Lower lobe of right lung (tissue), 2 donors: ENCODE measurements around the gene COQ8A. TPM values are rescaled to one million over a fixed set of nuclear protein-coding genes. Genes with fewer than 3 reads are reported as not detected.

Source experiments
- ATAC-seq, 2 donors: fragments of 200-7000 bp; cut with Tn5 transposase; one replicate each; pipeline ENCODE4 v1.9.1; 2020 to 2022; ENCODE audit warnings: mild to moderate bottlenecking in 2 of 2, moderate library complexity in 2 of 2
- DNase-seq: peaks from one replicate; pipeline ENCODE4 v3.0.0-alpha.2; 2020
- H3K27ac ChIP-seq: fragments of 200-600 bp; one replicate; pipeline ENCODE4 v1.8.0; 2022
- H3K27me3 ChIP-seq: fragments of 200-600 bp; one replicate; pipeline ENCODE4 v1.8.0; 2022; ENCODE audit warnings: low read depth
- H3K36me3 ChIP-seq: fragments of 200-600 bp; one replicate; pipeline ENCODE4 v1.8.0; 2022; ENCODE audit warnings: mild to moderate bottlenecking
- H3K4me1 ChIP-seq: fragments of 200-600 bp; one replicate; pipeline ENCODE4 v1.8.0; 2022
- H3K4me3 ChIP-seq: fragments of 200-600 bp; one replicate; pipeline ENCODE4 v1.8.0; 2022; ENCODE audit warnings: mild to moderate bottlenecking
- H3K9me3 ChIP-seq: fragments of 200-600 bp; one replicate; pipeline ENCODE4 v1.8.0; 2022
- intact Hi-C: fragments of 100-400 bp; cut with DNase I; formaldehyde crosslinking; loops from one replicate; pipeline ENCODE4 v1.11.0; 2022
- total RNA-seq: library from RNA; stranded (reverse); fragmentation: NEBNext Ultra II Directional; extraction: Animal tissue kit (Norgen Biotek cat#: 25700); gene quantifications from one replicate; pipeline ENCODE4 v1.2.1, GENCODE V29; 2021
- TF ChIP-seq, protein P1 (sequence below): fragments of 200-600 bp; IDR thresholded peaks from one replicate; pipeline ENCODE4 v1.8.0; 2022; ENCODE audit warnings: antibody characterized with exemption, mild to moderate bottlenecking
- donor health status: DM: no; HTN: yes; CAD: no; lungs with severe emphysema.

COQ8A gene
- total RNA-seq, 1 donor from 2014 or later, result 45.0 TPM

DNA sequence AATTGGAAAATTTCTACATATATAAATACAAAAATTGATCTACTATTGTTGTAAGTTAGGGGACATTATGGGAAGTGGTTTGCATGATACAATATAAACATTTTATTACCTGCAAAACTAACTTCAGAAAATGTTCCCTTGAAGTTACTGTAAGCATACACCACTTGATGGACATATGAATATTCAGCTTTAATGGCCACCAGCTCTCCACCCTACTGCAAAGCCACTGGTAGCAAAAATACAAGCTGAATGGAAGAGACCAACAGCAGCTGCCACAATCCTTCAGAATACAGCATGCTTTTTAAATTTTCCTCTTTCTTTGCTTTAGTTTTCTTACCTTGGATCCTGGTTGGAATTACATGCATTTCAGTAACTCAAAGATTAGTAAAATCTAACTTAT lies 69.8 kb downstream of the COQ8A start:
- ATAC-seq (no peak), DNase-seq (no peak)
- H3K27me3 ChIP-seq, result no peaks in the 10 kb centered on the region
- intact Hi-C loops, result no loop called here
- TF ChIP-seq, protein P1, sequence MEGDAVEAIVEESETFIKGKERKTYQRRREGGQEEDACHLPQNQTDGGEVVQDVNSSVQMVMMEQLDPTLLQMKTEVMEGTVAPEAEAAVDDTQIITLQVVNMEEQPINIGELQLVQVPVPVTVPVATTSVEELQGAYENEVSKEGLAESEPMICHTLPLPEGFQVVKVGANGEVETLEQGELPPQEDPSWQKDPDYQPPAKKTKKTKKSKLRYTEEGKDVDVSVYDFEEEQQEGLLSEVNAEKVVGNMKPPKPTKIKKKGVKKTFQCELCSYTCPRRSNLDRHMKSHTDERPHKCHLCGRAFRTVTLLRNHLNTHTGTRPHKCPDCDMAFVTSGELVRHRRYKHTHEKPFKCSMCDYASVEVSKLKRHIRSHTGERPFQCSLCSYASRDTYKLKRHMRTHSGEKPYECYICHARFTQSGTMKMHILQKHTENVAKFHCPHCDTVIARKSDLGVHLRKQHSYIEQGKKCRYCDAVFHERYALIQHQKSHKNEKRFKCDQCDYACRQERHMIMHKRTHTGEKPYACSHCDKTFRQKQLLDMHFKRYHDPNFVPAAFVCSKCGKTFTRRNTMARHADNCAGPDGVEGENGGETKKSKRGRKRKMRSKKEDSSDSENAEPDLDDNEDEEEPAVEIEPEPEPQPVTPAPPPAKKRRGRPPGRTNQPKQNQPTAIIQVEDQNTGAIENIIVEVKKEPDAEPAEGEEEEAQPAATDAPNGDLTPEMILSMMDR, result no peak
- H3K4me3 ChIP-seq, result no peak overlapping the region
- H3K4me1 ChIP-seq, result no peaks in the 10 kb centered on the region
- no peak overlapping the region for H3K27ac ChIP-seq
- peaks cover 5% of the 10 kb centered on the region for H3K36me3 ChIP-seq
- no peaks in the 10 kb centered on the region for H3K9me3 ChIP-seq

DNA sequence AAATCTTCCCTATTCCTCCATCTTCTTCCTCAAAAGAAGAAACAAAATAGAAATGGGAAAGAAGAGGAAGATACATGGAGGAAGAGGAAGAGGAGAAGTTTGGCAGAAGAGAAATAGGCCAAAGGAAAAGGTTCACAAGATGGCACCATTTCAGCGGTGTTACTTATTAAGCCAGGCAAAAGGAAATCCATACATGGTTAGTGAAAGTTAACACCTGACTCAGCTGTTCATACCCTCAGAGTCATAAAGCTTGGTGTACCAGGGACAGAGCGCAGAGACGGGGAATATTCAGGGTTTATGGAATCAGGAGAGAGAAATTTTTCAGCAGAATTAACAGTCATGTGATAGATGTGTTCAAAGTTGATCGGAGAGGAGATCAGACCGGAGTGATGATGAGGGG lies 70.6 kb downstream of the COQ8A start:
- H3K9me3 ChIP-seq, result no peaks in the 10 kb centered on the region
- DNase-seq (no peak), ATAC-seq (no peak)
- peaks cover 7% of the 10 kb centered on the region for H3K36me3 ChIP-seq
- intact Hi-C loops, result no loop called here
- H3K4me1 ChIP-seq, result no peaks in the 10 kb centered on the region
- TF ChIP-seq, protein P1, result no peak
- no peak overlapping the region for H3K27ac ChIP-seq
- H3K4me3 ChIP-seq, result no peak overlapping the region
- no peaks in the 10 kb centered on the region for H3K27me3 ChIP-seq

DNA sequence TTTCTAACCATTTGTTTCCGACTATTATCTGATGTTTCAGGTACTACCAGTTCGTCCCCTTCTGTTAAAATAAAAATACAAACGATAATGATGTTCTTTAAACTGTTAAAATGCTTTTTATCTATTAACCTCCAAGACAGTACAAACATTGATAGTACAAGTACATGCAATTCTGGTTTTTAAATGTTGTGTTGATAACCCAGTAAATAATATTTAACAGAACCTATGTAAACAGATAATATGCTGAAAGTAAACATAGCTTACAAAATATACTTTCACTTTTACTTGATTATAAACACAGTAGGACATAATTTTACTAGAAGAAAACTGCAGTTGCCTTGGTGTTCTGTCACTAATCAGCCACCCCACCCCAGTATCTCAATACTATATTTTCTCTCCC lies 76.9 kb downstream of the COQ8A start:
- Histone ChIP-seq H3K36me3 (peaks cover 21% of the 10 kb centered on the region), H3K4me1 (no peaks in the 10 kb centered on the region), H3K4me3 (no peak overlapping the region), H3K9me3 (no peaks in the 10 kb centered on the region), H3K27ac (no peak overlapping the region), H3K27me3 (no peaks in the 10 kb centered on the region)
- DNase-seq, result no peak
- ATAC-seq, result no peak
- TF ChIP-seq, protein P1, result no peak
- intact Hi-C loops, result no loop called here

DNA sequence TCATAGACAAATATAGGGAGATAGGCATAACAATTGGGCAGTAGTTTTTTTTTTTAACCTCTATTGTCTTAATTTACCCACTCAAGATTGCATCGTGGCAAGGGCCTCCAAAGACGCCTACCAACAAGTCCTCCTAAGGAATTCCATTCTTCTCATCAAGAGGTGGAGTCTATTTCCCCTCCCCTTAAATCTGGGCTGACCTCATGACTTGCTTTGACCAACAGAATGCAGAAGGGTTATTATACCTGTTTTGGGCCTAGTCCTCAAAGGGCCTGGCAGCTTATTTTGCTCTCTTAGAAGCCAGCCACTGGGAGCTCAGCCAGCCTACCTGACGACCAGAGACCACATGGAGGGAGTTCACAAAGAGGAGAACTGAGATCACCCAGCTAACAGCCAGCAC lies 92.3 kb downstream of the COQ8A start:
- peaks cover 55% of the 10 kb centered on the region for H3K36me3 ChIP-seq
- ATAC-seq, result no peak

DNA sequence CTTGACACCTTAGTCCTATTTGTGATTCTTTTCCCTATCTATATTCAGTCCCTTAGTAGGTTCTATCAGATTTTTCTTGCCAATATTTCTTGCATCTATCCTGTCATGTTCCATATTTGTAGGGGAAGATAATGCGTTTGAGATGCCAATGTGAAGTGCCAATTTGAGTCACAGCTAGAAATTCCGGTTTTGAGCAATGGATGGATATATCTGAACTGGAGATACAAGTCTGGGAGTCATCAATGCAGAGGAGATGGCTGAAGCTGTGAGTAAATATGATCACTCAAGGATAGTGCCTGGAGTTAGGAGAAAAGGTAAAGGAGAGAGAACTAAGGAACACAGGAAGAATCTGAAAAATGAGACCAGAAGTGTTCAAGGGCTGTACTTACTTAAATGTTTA lies 93.8 kb downstream of the COQ8A start:
- intact Hi-C loops, result no loop called here
- no peaks in the 10 kb centered on the region for H3K4me1 ChIP-seq
- no peak overlapping the region for H3K27ac ChIP-seq
- ATAC-seq (no peak), DNase-seq (no peak)
- H3K27me3 ChIP-seq, result no peaks in the 10 kb centered on the region
- TF ChIP-seq, protein P1, result no peak
- H3K36me3 ChIP-seq, result peaks cover 48% of the 10 kb centered on the region
- H3K4me3 ChIP-seq, result no peak overlapping the region
- peaks cover 3% of the 10 kb centered on the region for H3K9me3 ChIP-seq

More for the DNA sequence above, 92.3 kb downstream of the COQ8A start:
- no peak for DNase-seq
- Histone ChIP-seq H3K4me1 (no peaks in the 10 kb centered on the region), H3K4me3 (no peak overlapping the region), H3K27ac (no peak overlapping the region), H3K27me3 (no peaks in the 10 kb centered on the region), H3K9me3 (no peaks in the 10 kb centered on the region)
- TF ChIP-seq, protein P1, result no peak
- intact Hi-C loops, result no loop called here

DNA sequence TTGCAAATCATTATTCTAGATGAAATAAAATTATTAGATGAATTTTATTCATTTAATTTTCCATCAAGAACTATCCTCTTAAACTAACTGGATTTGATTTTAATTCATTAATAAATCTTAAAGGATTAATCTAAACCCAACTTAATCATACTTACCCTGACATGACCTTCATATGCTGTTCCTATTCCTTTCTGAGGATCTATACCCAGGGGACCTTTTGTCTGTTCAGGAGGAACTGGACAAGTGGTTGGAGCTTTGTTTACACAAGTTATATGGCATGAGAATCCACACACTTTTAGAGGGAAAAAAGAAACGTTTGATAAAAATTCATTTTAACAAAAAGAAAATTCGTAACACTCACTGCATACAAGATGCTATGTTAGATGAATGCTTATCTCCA lies 95.2 kb downstream of the COQ8A start:
- Histone ChIP-seq H3K4me3 (no peak overlapping the region), H3K27me3 (no peaks in the 10 kb centered on the region), H3K9me3 (peaks cover 9% of the 10 kb centered on the region), H3K4me1 (no peaks in the 10 kb centered on the region), H3K27ac (no peak overlapping the region), H3K36me3 (peaks cover 44% of the 10 kb centered on the region)
- DNase-seq, result no peak
- intact Hi-C loops, result no loop called here
- TF ChIP-seq, protein P1, result no peak
- ATAC-seq, result no peak
